Ureter (tissue), 1 donor: ENCODE results near the gene MSMP. TPM values are rescaled to one million over a fixed set of nuclear protein-coding genes. Genes with fewer than 3 reads are reported as not detected.

Experiments
- DNase-seq: peaks from one replicate; pipeline ENCODE4 v3.0.0-alpha.2; 2020; ENCODE audit warnings: low spot score
- total RNA-seq: library from RNA; stranded (reverse); gene quantifications from one replicate; pipeline ENCODE4 v1.2.4, GENCODE V29; 2023
- donor health status: DM: yes; HTN: yes; CAD: no.

MSMP gene
- total RNA-seq, 1 donor from 2014 or later = not detected

DNA sequence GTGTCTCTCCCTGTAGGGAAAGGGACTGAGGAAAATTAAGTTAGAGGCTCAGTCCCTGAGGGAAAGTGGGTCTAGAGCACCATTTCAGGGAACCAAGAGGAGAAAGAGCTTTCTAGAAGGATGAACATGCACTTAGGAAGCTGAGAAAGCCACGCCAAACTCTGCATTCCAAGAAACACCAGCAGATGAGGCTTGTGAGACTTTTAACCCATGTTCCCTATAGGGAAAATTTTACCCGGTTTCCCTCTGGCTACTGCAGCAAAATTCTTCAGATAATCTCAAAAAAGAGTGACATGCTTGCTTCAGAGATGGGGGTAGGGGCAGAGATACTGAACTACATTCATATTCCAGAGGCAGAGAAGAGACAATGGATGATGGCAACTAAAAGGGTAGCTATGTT lies 30.6 kb downstream of the MSMP start:
- no peak for DNase-seq

DNA sequence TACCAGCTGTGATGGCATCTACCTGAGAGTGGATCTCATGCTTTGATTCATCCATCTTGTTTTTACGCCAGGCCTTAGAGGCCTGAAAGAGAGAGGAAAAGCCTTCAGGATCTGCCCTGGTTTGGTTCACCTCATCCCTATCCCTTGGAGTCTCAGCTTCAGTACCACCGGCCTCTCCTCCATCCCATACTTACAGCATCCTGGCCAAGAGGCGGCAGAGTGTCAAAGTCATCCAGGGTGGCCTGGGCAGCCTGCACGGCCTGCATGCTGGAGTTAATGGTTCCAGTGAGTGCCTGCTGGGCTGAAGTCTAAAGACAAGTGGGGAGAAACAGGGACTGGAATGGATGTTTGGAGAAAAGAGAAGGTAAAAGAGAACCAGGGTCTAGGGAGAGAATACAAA lies 34.5 kb downstream of the MSMP start:
- DNase-seq = no peak

DNA sequence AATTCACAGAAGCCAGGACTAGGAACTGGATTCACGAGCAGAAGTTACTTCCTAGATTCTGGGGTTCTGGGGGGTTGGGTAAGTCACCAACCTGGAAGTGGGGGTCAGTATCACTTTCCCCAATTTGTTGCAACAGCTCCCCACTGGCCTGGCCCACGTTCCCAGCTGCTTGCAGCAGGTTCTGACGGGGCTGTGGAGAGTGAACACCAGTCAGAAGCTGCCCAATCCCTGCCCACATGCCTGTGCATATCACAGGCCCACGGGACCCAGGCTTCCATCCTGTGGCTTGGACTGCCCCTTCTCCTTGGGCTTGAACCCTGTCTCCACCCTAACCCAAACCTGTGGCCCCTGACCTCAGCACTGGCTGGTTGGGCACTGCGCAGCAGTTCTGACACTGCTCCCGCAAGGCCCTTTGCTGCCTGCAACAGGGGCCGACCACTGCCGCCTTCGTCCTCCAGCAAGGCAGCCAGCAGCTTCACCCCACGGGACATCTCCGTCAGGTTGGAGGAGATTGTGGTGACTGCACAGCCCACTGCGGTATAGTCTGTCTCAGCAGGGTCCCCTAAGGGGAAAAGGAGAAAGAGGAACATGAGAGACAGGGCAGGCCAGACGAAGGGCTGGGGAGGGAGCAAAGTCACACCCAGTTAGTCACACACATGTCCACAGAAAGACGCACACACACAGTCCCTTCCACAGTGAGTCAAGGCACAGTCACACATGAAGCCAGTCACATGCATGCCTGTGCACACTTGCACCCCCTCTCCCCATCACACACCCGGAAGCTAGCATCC lies 35.2 kb downstream of the MSMP start:
- no peak for DNase-seq

DNA sequence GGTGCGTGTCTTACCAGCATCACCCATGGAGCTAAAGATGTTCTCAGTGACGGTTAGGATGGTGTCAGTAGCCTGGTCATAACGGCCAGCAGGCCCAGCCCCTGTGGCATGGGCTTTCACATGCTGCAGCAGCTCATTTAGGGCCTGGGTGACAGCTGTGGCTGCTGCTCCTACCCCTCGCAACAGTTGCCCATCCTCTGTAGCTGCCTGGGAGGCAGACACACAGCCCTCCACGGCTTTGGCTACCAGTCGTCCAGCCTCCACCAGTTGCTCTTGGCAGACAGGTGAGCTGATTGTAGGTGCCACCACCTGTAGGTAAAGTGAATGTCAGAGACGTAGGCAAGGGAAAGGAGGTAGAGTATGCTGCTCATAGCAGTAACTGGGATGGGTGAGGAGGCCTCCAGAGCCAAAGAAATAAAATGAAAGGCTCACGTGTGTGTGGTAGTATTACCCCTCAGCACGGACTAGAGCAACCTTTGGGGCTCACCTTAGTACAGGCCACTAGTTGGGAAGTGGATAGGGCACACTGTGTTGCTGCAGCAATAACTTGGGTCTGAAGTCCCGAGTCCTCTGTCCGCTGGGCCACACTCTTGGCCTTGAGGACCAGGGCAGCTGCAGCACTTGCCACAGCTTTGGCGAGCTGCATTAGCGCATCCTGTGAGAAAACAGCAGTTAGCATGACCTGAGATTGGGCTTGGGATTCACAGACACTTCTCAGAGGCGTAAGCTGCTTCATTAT lies 36.8 kb downstream of the MSMP start:
- no peak for DNase-seq

DNA sequence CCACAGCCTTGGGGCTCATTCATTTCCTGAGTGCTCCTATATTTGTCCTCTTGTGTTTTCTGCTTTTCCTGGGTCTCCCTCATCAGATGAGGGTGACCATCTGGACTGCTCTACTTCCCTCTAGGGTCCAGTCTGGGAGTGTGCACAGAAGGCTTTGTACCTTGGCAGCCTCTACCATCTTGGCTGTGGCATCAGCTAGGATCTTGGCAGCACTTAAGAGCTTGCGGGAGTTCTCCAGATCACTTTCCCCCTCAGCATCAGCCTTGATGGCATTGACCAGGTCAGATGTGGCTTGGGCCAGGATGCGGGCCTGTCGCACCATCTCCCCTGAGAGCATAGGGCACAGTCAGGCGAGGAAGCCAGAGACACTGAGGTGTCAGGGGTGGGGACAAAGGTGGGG lies 37.8 kb downstream of the MSMP start:
- no peak for DNase-seq

DNA sequence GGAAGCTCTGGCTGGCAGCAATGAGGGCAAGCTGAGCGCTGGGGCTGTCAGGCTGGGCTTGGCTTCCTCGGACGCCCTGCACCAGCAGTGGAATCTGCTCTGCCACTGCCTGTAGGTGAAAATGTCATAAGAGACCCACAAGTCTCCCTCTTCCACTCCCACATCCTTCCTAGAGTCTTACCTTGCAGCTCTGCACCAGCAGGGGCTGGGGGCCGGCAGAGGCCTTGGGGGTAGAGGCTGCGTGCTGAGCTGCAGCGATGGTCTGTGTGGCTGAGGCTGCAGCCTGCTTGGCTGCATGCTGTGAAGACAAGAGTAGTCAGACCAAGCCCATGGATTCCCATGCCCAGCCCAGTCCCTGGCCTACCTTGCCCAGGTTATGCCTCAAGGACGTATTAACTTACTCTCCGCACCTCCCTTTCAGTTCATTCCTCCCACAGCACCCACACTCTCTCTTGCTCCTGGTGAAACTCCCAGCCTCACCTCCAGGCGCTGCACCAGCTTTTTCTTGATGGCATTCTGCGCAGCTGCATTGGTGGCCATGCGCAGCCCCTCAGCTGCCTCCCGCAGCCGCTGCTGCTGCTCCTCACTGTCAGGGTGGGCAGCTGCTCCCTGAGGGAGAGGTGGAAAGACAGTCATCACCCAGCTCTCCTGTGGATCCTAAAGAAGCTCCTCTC lies 39.4 kb downstream of the MSMP start:
- no peak for DNase-seq

DNA sequence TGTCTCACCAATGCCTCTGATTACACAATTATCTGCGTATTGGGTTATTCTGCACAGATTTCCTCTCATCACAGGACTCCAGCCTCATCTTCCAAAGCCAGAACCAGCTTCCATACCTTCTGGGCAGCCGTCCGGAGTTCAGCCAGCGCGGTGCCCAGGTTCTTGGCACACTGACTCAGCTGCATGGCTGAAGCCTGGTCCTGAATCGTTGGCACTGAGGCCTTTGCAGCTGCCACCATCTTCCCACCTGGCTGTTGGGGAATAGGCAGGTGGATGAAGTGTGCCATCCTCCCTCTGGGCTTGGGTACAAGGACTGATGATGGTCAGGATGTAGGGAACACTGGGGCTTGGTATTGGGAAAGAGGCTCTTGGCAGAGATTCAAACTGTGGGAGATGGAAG lies 40.0 kb downstream of the MSMP start:
- no peak for DNase-seq

DNA sequence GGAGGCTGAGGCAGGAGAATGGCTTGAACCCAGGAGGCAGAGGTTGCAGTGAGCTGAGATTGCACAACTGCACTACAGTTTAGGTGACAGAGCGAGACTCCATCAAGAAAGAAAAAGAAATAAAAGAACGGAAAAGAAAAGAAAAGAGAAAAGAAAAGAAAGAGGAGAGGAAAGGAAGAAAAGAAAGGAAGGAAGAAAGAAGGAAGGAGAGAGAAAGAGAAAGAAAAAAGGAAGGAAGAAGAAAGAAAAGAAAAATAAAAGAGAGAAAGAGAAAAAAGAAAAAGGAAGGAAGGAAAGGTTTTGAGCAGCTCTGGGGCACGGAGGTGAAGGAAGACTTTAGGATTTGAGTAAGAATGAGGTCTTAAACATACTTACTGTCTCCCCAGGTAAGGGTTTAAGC lies 40.5 kb downstream of the MSMP start:
- DNase-seq = no peak

DNA sequence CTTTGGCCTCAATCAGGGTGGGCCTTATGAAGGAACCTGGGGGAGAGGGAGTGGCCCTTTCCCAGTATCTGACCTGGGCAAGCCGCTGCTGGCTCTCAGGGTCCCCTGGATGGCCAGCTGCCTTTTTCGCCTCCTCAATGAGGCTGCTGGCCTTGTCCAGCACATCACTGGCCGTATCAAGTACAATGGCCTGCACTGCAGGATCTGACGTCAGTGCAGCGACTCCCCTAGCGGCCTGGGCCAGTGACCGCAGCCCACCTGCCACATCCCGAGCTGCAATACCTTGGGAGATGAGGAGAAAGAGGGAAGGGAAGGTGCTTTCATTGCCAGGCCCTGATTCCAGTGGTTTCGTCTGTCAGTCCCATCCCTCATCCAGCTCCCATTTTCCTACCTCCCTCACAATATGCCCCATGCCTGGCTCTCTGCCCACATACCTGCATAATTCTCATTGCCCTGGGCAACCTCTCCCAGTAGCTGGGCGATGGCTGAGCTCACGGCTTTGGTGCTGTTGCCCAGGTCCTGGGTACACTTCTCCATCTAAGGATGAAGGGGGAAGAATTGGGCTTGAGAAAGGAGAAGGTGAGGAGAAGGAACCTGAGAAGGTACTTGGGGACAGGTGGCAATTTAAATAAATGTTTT lies 41.2 kb downstream of the MSMP start:
- no peak for DNase-seq

DNA sequence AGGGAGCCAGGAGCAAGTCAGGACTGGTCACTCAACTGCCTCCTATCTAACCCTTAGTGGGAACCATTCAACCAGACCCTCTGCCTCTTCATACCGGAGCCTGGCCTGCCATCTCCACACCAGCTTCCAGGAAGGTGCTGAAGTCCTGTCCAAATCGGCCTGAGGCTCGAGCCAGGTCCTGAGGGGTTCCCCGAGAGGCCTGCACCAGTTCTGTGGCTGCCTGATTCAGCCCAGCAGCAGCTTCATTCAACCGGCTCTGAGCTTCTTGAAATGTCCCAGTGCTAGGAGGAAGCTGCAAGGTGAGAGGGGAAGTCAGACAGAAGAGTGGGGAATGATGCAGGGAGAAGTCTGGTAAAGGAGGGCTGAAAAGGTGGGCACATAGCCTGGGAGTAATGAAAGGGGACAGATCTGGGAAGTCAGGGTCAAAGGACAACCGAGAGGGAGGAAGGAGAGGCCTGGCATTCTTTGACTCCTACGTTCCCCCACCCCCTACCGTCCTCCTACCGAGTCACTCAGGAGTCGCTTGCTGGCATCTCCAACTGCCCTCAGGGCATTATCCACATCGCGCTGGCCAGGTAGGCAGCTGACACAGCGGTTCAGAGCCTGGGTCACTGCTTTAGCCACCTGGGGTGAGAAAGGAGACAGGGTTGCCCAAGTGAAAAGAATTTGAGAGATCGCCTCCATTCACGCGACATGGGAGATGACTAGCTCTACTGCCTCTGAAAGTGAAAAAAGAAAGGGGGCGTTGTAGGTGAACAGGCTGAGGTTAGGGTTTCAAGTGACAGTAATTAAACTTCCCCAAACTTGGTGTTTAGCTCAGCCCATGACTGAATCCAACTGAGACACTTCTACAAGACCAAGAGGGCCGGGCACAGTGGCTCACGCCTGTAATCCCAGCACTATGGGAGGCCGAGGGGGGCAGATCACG lies 42.3 kb downstream of the MSMP start:
- DNase-seq = no peak

DNA sequence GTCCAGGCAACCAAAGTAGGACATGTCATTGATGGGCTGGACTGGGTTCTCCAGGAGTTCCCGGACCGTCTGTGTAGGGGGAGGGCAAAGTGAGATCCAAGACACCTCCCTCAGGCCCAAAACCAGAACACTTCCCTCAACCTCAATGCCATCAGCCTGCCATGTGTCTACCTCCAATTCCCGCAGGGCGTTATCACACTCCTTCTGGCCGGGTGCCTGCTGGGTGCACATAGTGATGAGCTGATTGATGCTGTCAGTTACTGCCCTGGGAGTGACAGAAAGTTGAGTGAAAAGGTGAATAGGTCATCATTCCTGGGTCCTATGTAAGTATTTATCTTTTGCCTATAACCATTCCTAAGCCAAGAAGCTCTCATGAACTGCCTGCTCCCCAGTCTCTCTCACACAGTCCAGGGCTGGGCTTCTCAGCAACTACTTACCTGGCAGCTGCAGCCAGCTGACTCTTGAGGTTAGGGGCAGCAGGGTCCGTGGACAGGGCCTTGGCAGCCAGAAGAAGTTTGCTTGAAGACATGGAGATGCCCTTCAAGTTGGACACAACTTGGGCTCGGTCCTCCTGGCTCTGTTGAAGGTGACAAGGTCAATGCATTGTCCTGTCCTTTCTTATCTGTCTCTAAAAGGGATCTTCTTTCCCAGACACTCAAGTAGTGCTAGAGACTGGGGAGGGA lies 43.1 kb downstream of the MSMP start:
- no peak for DNase-seq

DNA sequence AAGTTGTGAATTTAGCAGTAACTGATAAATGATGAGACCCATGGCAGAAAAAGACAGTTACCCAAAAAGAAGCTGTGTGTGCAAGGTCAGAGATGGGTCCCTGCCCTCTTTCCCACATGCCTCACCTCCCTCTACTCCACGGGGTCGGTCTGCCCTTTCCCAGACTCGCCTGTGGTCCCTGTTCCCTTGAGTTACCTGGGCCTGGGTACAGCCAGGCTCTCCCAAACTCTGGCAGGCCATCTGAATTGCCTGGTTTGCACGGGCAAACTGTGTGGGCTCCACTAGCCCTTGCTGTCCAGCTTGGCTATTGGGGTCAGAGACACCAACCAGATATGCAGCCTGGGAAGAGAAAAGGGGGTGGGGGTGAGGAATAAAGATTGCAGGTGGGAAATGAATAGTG lies 45.9 kb downstream of the MSMP start:
- no peak for DNase-seq

DNA sequence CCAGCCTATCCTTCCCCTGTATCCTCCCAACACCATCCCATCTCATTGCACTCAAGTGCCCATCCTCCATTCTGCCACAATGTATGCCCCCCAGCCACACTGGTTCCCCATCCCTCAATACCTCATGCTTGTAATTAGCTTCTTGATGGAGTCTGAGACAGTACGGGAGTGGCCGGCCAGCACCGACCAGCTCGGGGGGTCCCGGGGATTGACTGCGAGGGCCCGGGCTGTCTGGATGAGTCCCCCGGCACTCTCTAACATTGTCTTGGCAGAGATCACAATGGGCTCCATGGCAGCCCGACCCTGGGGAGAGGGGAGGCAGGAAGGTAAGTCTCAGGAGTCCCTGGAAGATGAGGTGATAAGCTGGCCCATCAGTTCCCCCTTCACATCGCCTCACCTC lies 47.1 kb downstream of the MSMP start:
- DNase-seq = no peak

DNA sequence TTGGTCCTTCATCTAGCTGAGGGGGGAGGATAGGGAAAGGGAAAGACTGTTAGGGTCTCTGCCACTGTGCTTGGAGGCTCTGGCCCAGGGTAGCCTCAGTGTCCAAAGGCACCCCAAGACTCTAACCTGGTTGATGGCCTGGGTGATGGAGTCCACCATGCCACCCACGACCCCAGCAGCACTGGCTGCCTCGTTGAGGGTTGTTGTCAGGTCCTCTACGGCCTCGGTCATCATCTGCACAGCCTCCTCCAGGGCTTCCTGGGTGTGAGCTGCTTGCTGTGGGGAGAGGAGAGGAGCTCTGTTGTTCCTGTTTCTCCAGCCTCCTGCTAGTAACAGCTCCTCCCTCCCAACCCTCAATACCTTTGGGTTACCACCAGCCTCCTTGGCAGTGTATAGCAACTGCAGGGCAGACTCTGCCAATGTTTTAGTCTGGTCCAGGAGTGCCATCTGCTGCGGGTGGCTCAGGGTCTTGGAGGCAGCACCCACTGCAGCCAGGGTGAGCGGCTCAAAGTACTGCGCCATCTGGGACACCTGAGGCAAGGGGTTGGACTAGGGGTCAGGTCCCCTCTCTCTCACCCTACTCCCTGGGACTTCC lies 48.1 kb downstream of the MSMP start:
- DNase-seq = no peak

DNA sequence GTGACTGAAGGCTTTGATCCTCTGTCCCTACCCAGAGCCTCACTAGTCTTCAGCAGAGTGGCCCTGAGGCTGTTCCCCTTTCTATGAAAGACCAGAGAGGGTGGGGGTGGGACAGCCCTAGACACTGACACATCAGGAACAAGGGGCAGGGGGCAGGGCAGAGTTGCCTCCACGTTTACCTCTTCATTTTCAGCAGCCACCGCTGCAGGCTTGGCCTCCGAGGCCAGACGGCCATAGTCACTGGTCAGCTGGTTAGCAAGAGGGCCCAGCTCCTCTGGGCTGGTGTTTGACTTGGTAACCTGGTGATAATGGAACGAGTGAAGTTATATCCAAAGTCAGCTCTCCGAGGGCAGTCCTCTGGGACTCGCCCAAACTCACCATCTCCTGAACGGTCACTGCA lies 48.7 kb downstream of the MSMP start:
- DNase-seq = no peak

DNA sequence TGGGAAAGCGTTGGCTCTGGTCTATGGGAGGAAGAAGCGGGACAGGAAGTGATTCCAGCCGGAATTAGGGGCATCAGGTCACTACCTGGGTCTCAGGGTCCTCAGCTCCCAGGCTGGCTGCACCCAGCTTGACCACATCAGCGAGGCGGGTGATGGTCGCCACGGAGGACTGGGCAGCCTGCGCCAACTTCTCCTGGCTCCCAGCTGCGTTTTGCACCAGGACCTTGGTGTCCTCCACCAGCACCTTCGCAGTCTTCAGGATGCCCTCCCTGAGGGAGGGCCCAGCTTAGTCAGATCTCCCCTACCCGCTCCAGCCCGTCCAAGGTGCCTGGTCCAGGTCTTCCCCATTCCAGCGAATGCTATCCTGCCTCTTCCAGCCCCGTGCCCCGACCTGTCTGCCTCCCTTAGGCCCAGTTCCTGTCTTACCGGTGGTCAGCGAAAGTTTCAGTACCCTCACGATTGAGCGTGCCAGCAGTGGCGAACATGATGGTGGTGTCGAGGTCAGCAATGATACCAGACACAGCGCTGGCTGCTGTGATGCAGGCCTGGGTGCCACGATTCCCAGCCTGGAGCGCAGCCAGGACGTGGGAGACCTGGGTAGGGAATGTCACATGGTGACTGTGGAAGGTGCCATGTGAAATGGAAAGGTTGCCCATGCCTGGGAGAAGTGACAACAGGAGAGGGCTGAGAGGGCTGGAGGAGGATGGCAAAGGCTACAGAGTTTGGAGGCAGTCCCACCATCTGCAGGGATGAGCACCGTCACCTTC lies 50.0 kb downstream of the MSMP start:
- no peak for DNase-seq
